Karpas-422 (cell line): ENCODE measurements around the gene TCAP. TPM values are rescaled to one million over a fixed set of nuclear protein-coding genes. Genes with fewer than 3 reads are reported as not detected.
A peak's percentile ranks its signal among the peaks of the same experiment; 100 is the strongest.

ENCODE experiments used
- DNase-seq: peaks from one replicate; pipeline ENCODE4 v3.0.0-alpha.2; 2015
- H2AFZ ChIP-seq: fragments of 200-600 bp; sonication (generic); 2 replicates; pipeline ENCODE4 v1.6.1; 2014; ENCODE audit warnings: antibody characterized with exemption, low read length, mixed read lengths
- H3K27ac ChIP-seq: fragments of 200-600 bp; sonication (generic); 2 replicates; pipeline ENCODE4 v1.5.1; 2014; ENCODE audit warnings: mild to moderate bottlenecking, low read length, moderate library complexity
- H3K27me3 ChIP-seq: fragments of 200-600 bp; sonication (generic); 2 replicates; pipeline ENCODE4 v1.6.1; 2014; ENCODE audit warnings: low read length, mixed read lengths
- H3K36me3 ChIP-seq: fragments of 200-600 bp; sonication (generic); 2 replicates; pipeline ENCODE4 v1.6.1; 2014; ENCODE audit warnings: low read length, mixed read lengths; ENCODE audit not compliant: insufficient read depth
- H3K4me1 ChIP-seq: fragments of 200-600 bp; sonication (generic); 2 replicates; pipeline ENCODE4 v1.6.1; 2014; ENCODE audit warnings: mild to moderate bottlenecking, low read length, mixed read lengths
- H3K4me2 ChIP-seq: fragments of 200-600 bp; sonication (generic); 2 replicates; pipeline ENCODE4 v1.6.1; 2014; ENCODE audit warnings: low read length, low read depth, mild to moderate bottlenecking; ENCODE audit not compliant: poor library complexity, severe bottlenecking
- H3K4me3 ChIP-seq: fragments of 200-600 bp; sonication (generic); 2 replicates; pipeline ENCODE4 v1.5.1; 2014; ENCODE audit warnings: mild to moderate bottlenecking, antibody characterized with exemption, low read length, mixed read lengths
- H3K79me2 ChIP-seq: fragments of 200-600 bp; sonication (generic); 2 replicates; pipeline ENCODE4 v1.6.1; 2014; ENCODE audit warnings: mild to moderate bottlenecking, low read length, mixed read lengths
- H3K9ac ChIP-seq: fragments of 200-600 bp; sonication (generic); 2 replicates; pipeline ENCODE4 v1.6.0; 2014; ENCODE audit warnings: low read length
- H3K9me2 ChIP-seq: fragments of 200-600 bp; sonication (generic), shearing (Covaris generic); replicated peaks from 2 replicates; pipeline ENCODE4 v1.6.0; 2014; ENCODE audit warnings: mild to moderate bottlenecking, low read length, moderate library complexity; ENCODE audit not compliant: insufficient read depth
- H3K9me3 ChIP-seq: fragments of 300-700, 200-600 bp; sonication (generic); 2 replicates; pipeline ENCODE4 v1.6.1; 2014; ENCODE audit warnings: low read length, mixed read lengths
- H4K20me1 ChIP-seq: fragments of 200-600 bp; sonication (generic); 2 replicates; pipeline ENCODE4 v1.6.1; 2014; ENCODE audit warnings: mild to moderate bottlenecking, antibody characterized with exemption, low read length, low read depth; ENCODE audit not compliant: insufficient read depth
- total RNA-seq: library from RNA; depleted of rRNA; stranded (reverse); fragments of >200 nt; shearing (Covaris generic); gene quantifications from 2 replicates; pipeline ENCODE4 v1.2.3, GENCODE V29; 2014; ENCODE audit warnings: low replicate concordance

TCAP gene
- total RNA-seq, 1 experiment from 2014 or later: 1.5 TPM

DNA sequence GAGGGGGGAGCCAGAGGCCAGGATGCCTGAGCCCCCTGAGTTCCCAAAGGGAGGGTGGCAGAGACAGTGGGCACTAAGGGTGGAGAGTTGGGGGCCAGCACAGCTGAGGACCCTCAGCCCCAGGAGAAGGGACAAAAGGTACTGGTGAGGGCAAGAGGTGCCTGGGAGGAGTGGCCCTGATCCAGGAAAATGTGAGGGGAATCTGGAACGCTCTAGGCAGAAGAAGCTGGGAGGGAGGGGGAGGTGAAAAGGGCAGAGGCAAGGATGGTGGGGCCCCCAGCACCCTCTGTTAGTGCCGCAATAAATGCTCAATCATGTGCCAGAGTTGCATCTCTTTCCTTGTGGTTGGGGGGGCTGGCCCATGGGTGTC is 1.1 kb downstream of the TCAP start:
- no peak overlapping the region for H3K4me2 ChIP-seq
- no peak for DNase-seq
- no peak overlapping the region for H2AFZ ChIP-seq
- H3K36me3 ChIP-seq: no peaks in the 10 kb centered on the region
- H3K4me1 ChIP-seq: peaks cover 18% of the 10 kb centered on the region
- no peak overlapping the region for H3K4me3 ChIP-seq
- no peaks in the 10 kb centered on the region for H3K27me3 ChIP-seq
- no peaks in the 10 kb centered on the region for H3K9me2 ChIP-seq
- H3K27ac ChIP-seq: no peak overlapping the region
- H4K20me1 ChIP-seq: no peaks in the 10 kb centered on the region; the same call in 1 of the 2 replicates
- H3K79me2 ChIP-seq: no peaks in the 10 kb centered on the region
- H3K9me3 ChIP-seq: no peaks in the 10 kb centered on the region
- no peak overlapping the region for H3K9ac ChIP-seq

DNA sequence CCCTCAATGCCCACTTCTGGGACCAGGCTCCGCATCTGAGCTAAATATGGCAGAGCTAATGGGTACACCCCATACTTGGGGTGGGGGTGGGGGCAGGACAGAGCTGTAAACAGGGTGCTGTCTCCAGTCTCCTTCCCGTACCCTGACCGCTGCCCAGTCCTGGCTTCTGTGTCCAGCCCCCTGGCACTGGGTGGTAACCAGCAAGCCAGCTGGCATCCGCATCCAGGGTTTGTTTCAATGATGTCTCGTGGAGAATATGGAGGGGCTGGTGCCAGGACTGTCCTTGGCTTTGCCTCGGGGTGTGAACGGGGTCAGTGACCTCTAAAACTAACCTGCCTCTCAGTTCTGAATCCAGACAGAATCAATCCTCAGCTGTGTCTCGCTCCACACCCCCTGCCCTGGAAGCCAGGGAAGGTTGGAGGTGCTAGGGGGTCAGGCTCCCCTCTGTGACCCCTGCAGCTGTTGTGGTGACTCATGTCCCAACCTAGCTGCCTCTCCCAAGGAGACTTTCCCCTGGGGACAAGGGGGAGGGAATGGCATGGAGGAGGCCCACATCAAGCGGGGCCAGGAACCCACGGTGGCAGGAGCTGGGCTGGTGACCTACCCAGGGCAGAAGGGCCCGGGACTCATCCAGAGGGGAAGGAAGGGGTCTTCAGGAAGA is 1.6 kb downstream of the TCAP start:
- no peak overlapping the region for H3K9ac ChIP-seq
- no peak overlapping the region for H3K4me3 ChIP-seq
- no peak overlapping the region for H2AFZ ChIP-seq
- no peaks in the 10 kb centered on the region for H3K9me3 ChIP-seq
- no peaks in the 10 kb centered on the region; the same call in 1 of the 2 replicates for H4K20me1 ChIP-seq
- no peaks in the 10 kb centered on the region for H3K27me3 ChIP-seq
- peaks cover 19% of the 10 kb centered on the region for H3K4me1 ChIP-seq
- no peak for DNase-seq
- no peaks in the 10 kb centered on the region for H3K79me2 ChIP-seq
- no peak overlapping the region for H3K4me2 ChIP-seq
- no peaks in the 10 kb centered on the region for H3K36me3 ChIP-seq
- H3K9me2 ChIP-seq: no peaks in the 10 kb centered on the region
- no peak overlapping the region for H3K27ac ChIP-seq

DNA sequence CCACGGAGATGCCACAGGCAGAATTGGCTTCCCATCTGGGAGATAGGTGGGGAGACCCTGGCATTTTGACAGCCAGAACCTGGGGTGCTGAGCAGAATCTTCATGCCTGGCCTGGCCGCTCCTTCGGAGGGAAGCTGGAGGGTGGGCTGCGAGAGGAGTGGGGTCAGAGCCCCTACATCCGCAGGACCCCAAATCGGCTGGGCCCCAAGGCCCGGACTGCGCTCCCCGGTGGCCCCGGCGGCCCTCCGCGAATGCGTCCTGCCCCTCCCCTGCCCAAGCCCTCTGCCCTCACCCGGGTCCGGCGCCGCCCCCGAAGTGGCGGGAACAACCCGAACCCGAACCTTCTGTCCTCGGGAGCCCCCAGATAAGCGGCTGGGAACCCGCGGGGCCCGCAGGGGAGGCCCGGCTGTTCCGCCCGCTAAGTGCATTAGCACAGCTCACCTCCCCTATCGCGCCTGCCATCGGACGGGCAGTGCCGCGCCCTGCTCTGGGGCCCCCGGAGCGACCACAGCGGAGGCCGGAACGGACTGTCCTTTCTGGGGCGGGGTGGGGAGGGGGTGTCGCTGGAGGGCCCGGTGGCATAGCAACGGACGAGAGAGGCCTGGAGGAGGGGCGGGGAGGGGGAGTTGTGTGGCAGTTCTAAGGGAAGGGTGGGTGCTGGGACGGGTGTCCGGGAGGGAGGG is 2.3 kb downstream of the TCAP start:
- Histone ChIP-seq H2AFZ (no peak overlapping the region), H3K4me3 (peak overlapping the region; percentile 66; the same call in 1 of the 2 replicates), H3K9me3 (no peaks in the 10 kb centered on the region), H3K27ac (no peak overlapping the region), H3K36me3 (no peaks in the 10 kb centered on the region), H3K4me2 (peak overlapping the region; percentile 58), H3K4me1 (peaks cover 25% of the 10 kb centered on the region), H3K79me2 (no peaks in the 10 kb centered on the region), H4K20me1 (no peaks in the 10 kb centered on the region; the same call in 1 of the 2 replicates), H3K27me3 (no peaks in the 10 kb centered on the region), H3K9ac (peak overlapping the region; percentile 66), H3K9me2 (no peaks in the 10 kb centered on the region)
- DNase-seq: peak; percentile 55

DNA sequence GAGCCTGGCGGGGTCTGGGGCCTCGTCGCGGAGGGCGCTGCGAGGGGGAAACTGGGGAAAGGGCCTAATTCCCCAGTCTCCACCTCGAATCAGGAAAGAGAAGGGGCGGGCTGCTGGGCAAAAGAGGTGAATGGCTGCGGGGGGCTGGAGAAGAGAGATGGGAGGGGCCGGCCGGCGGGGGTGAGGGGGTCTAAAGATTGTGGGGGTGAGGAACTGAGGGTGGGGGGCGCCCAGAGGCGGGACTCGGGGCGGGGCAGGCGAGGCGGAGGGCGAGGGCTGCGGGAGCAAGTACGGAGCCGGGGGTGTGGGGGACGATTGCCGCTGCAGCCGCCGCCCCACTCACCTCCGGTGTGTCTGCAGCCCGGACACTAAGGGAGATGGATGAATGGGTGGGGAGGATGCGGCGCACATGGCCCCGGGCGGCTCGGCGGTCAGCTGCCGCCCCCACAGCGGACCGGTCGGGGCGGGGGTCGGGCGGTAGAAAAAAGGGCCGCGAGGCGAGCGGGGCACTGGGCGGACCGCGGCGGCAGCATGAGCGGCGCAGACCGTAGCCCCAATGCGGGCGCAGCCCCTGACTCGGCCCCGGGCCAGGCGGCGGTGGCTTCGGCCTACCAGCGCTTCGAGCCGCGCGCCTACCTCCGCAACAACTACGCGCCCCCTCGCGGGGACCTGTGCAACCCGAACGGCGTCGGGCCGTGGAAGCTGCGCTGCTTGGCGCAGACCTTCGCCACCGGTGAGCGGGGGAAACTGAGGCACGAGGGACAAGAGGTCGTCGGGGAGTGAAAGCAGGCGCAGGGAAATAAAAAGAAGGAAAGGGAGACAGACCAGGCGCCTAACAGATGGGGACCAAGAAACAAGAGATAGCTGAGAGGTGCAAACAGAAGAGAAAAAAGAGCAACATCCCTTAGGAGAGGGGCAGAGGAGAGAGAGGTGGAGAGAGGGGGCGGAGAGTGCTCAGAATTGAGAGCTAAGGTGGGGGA is 3.1 kb downstream of the TCAP start, which contains the start of gene PNMT:
TSS of gene PNMT (plus strand) at position 509 of the 980 bp plus-strand sequence. CDS start at position 532, 23 bp downstream.
- no peaks in the 10 kb centered on the region for H3K36me3 ChIP-seq
- no peaks in the 10 kb centered on the region for H3K9me3 ChIP-seq
- peak; percentile 87 for DNase-seq
- no peak within 1 kb of the TSS for H3K27ac ChIP-seq
- H4K20me1 ChIP-seq: no peaks in the 10 kb centered on the region; the same call in 1 of the 2 replicates
- H3K9ac ChIP-seq: peak within 1 kb of the TSS; percentile 66
- no peak within 1 kb of the TSS; the same call in 1 of the 2 replicates for H2AFZ ChIP-seq
- no peaks in the 10 kb centered on the region for H3K27me3 ChIP-seq
- peak within 1 kb of the TSS; percentile 66; the same call in 1 of the 2 replicates for H3K4me3 ChIP-seq
- no peaks in the 10 kb centered on the region for H3K79me2 ChIP-seq
- peaks cover 26% of the 10 kb centered on the region for H3K4me1 ChIP-seq
- H3K9me2 ChIP-seq: no peaks in the 10 kb centered on the region
- peak within 1 kb of the TSS; percentile 58 for H3K4me2 ChIP-seq

DNA sequence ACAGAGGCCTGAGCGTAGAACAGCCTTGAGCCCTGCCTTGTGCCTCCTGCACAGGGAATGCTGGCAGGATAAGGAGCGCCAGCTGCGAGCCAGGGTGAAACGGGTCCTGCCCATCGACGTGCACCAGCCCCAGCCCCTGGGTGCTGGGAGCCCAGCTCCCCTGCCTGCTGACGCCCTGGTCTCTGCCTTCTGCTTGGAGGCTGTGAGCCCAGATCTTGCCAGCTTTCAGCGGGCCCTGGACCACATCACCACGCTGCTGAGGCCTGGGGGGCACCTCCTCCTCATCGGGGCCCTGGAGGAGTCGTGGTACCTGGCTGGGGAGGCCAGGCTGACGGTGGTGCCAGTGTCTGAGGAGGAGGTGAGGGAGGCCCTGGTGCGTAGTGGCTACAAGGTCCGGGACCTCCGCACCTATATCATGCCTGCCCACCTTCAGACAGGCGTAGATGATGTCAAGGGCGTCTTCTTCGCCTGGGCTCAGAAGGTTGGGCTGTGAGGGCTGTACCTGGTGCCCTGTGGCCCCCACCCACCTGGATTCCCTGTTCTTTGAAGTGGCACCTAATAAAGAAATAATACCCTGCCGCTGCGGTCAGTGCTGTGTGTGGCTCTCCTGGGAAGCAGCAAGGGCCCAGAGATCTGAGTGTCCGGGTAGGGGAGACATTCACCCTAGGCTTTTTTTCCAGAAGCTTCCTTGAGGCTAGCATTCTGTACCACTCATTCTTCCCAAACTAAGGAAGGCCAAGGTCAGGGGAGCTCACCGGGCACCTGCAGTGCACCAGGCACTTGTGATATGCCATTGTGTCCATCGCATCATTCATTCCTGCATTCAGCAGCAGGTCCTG is 5.0 kb downstream of the TCAP start:
- Histone ChIP-seq H4K20me1 (no peaks in the 10 kb centered on the region; the same call in 1 of the 2 replicates), H3K4me2 (no peak overlapping the region), H3K4me1 (peaks cover 43% of the 10 kb centered on the region)

DNA sequence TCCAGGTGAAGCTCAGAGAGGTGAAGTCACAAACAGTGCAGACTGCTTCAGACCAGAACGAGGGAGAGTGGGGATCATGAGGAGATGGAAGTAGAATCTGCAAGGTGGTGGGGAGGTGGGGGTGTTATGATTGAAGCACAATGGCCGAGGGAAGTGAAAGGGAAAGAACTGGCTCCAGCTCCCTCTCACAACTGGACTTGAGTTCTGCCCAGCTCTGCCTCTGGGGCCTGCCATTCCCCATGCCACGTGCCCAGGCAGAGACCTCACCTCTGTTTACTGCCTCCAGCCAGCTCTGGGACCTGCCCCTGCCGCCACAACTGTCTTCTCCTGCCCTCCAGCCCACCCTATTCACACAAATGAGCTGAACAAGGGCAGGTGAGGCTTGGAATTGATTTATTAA is 5.6 kb downstream of the TCAP start:
- Histone ChIP-seq H3K4me1 (peaks cover 50% of the 10 kb centered on the region), H3K27me3 (no peaks in the 10 kb centered on the region)

More for the DNA sequence above, 5.0 kb downstream of the TCAP start:
- H3K9ac ChIP-seq: no peak overlapping the region
- H3K27ac ChIP-seq: no peak overlapping the region
- no peaks in the 10 kb centered on the region for H3K79me2 ChIP-seq
- H3K9me2 ChIP-seq: no peaks in the 10 kb centered on the region
- no peaks in the 10 kb centered on the region for H3K27me3 ChIP-seq
- no peak overlapping the region for H3K4me3 ChIP-seq
- H3K9me3 ChIP-seq: no peaks in the 10 kb centered on the region
- no peaks in the 10 kb centered on the region for H3K36me3 ChIP-seq
- DNase-seq: no peak
- H2AFZ ChIP-seq: no peak overlapping the region

DNA sequence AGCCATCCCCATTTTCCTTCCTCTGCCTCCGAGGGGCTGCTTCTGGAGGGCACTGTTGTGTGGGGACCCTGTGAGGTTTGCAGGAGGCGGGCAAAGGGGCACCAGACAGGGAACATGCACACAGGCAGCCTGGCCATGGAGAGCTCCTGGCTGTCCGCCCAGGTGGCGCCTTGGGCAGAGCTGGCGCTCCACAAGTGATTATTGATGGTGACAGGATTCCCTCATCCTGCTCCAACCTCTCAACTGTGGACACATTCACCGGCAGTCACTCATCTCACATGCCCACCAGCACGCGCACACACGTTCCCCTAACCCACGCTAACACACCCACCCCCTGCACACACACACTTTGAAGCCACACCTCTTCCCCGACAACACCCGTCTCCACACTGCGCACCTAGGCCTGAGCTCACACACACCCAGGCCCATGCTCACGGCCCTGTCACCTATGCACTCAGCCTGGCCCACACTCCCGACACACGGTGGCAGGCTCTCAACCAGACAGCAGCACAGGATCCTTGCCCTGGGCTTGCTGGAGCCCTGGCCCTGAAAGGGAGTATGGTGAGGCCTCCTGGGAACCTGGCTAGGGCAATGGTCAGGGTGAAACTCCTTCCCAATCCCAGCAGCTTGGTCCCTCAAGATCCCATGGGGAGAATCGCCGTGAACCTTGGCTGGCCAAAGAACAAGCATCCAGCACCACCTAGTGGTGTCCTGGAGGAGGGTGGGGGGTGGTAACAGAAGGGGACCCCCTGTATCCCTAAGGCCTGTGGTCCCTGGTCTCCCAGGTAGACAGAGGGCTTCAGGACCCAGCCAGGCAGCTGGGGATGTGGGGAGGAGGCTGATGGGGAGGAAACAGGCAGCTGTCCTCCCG is 6.7 kb downstream of the TCAP start:
- Histone ChIP-seq H3K4me1 (peaks cover 59% of the 10 kb centered on the region), H2AFZ (0 out of 2 replicates have a peak overlapping the region, but pooled peaks have one; percentile 48), H3K27me3 (no peaks in the 10 kb centered on the region), H3K79me2 (no peaks in the 10 kb centered on the region), H3K9me2 (no peaks in the 10 kb centered on the region), H3K4me2 (peak overlapping the region; percentile 9), H4K20me1 (no peaks in the 10 kb centered on the region; the same call in 1 of the 2 replicates), H3K9me3 (no peaks in the 10 kb centered on the region), H3K27ac (no peak overlapping the region), H3K4me3 (no peak overlapping the region), H3K9ac (peak overlapping the region; percentile 54), H3K36me3 (no peaks in the 10 kb centered on the region)
- DNase-seq: peak; percentile 70

More for the DNA sequence above, 5.6 kb downstream of the TCAP start:
- H4K20me1 ChIP-seq: no peaks in the 10 kb centered on the region; the same call in 1 of the 2 replicates
- no peaks in the 10 kb centered on the region for H3K9me2 ChIP-seq
- no peak overlapping the region for H2AFZ ChIP-seq
- no peaks in the 10 kb centered on the region for H3K9me3 ChIP-seq
- no peak overlapping the region for H3K9ac ChIP-seq
- DNase-seq: no peak
- H3K27ac ChIP-seq: no peak overlapping the region
- no peak overlapping the region for H3K4me3 ChIP-seq
- no peaks in the 10 kb centered on the region for H3K36me3 ChIP-seq
- H3K4me2 ChIP-seq: no peak overlapping the region
- no peaks in the 10 kb centered on the region for H3K79me2 ChIP-seq
